WTC11 (cell line): ENCODE results near the gene FHIT. TPM values are rescaled to one million over a fixed set of nuclear protein-coding genes. Genes with fewer than 3 reads are reported as not detected.

Experiments used
- ATAC-seq: fragments of 200-7000 bp; cut with Tn5 transposase; 2 replicates; pipeline ENCODE4 v1.10.0; 2021; ENCODE audit warnings: mild to moderate bottlenecking, moderate library complexity
- CTCF ChIA-PET: fragments of 300-600 bp; sonication (Branson Sonifier 250); formaldehyde crosslinking; loops from one replicate; lab custom pipeline; 2021; ENCODE audit warnings: antibody characterized with exemption; lab: Charles Lee
- POLR2A ChIA-PET: fragments of 350-600 bp; sonication (Branson Sonifier 250); formaldehyde crosslinking; loops from one replicate; lab custom pipeline; 2021; ENCODE audit warnings: antibody characterized with exemption; lab: Charles Lee
- DNase-seq: peaks from one replicate; pipeline ENCODE4 v3.0.0; 2021; ENCODE audit warnings: low spot score
- H3K27ac Mint-ChIP-seq: 2 replicates; pipeline ENCODE4 v1.8.0; 2021; ENCODE audit warnings: mixed read lengths
- H3K27me3 Mint-ChIP-seq: 2 replicates; pipeline ENCODE4 v1.8.0; 2021; ENCODE audit warnings: low read depth, mild to moderate bottlenecking, moderate library complexity, mixed read lengths
- H3K36me3 Mint-ChIP-seq: 2 replicates; pipeline ENCODE4 v1.8.0; 2021; ENCODE audit warnings: mixed read lengths
- H3K4me1 Mint-ChIP-seq: 2 replicates; pipeline ENCODE4 v1.8.0; 2022; ENCODE audit warnings: mixed read lengths
- H3K4me3 Mint-ChIP-seq: 2 replicates; pipeline ENCODE4 v1.8.0; 2021; ENCODE audit warnings: mild to moderate bottlenecking, moderate library complexity, mixed read lengths
- H3K9me3 Mint-ChIP-seq: 2 replicates; pipeline ENCODE4 v1.8.0; 2021; ENCODE audit warnings: mixed read lengths
- ATF2 ChIP-seq: sonication (generic); formaldehyde crosslinking; IDR thresholded peaks from 2 replicates; pipeline ENCODE4 v1.8.1; 2022; ENCODE audit warnings: low read depth, missing genetic modification reagents, borderline replicate concordance
- CREB1 ChIP-seq: sonication (generic); formaldehyde crosslinking; IDR thresholded peaks from 2 replicates; pipeline ENCODE4 v1.8.0; 2023; ENCODE audit warnings: mild to moderate bottlenecking, missing genetic modification reagents
- CREM ChIP-seq: sonication (generic); formaldehyde crosslinking; IDR thresholded peaks from 2 replicates; pipeline ENCODE4 v1.8.1; 2022; ENCODE audit warnings: mild to moderate bottlenecking, missing genetic modification reagents, moderate library complexity
- ELF4 ChIP-seq: sonication (generic); formaldehyde crosslinking; IDR thresholded peaks from 2 replicates; pipeline ENCODE4 v1.8.1; 2022; ENCODE audit warnings: low read depth, mild to moderate bottlenecking, moderate library complexity, missing genetic modification reagents
- ETV6 ChIP-seq: sonication (generic); formaldehyde crosslinking; IDR thresholded peaks from 2 replicates; pipeline ENCODE4 v1.8.1; 2022; ENCODE audit warnings: mild to moderate bottlenecking, missing genetic modification reagents
- GTF2I ChIP-seq: fragments of 250-450 bp; sonication (Bioruptor Pico); conservative IDR thresholded peaks from 2 replicates; pipeline ENCODE4 v1.4.0; 2021; ENCODE audit warnings: mild to moderate bottlenecking
- MAX ChIP-seq: sonication (generic); formaldehyde crosslinking; IDR thresholded peaks from 2 replicates; pipeline ENCODE4 v1.8.0; 2022; ENCODE audit warnings: mild to moderate bottlenecking, missing genetic modification reagents
- MYBL2 ChIP-seq: sonication (generic); formaldehyde crosslinking; IDR thresholded peaks from 2 replicates; pipeline ENCODE4 v1.8.1; 2023; ENCODE audit warnings: mild to moderate bottlenecking, moderate library complexity, missing genetic modification reagents
- NFE2L1 ChIP-seq: sonication (generic); formaldehyde crosslinking; IDR thresholded peaks from 2 replicates; pipeline ENCODE4 v1.8.1; 2023; ENCODE audit warnings: missing genetic modification reagents
- OVOL2 ChIP-seq: fragments of 250-450 bp; sonication (Bioruptor Pico); IDR thresholded peaks from 2 replicates; pipeline ENCODE4 v1.9.0; 2021; ENCODE audit warnings: mild to moderate bottlenecking, borderline replicate concordance
- TEAD4 ChIP-seq: sonication (generic); formaldehyde crosslinking; IDR thresholded peaks from 2 replicates; pipeline ENCODE4 v1.8.0; 2022; ENCODE audit warnings: mild to moderate bottlenecking, missing genetic modification reagents
- ZNF416 ChIP-seq: fragments of 250-450 bp; sonication (Bioruptor Pico); IDR thresholded peaks from 2 replicates; pipeline ENCODE4 v1.9.0; 2021; ENCODE audit warnings: mild to moderate bottlenecking, inconsistent platforms
- ZNF512 ChIP-seq: sonication (generic); formaldehyde crosslinking; IDR thresholded peaks from 2 replicates; pipeline ENCODE4 v1.8.1; 2022; ENCODE audit warnings: missing genetic modification reagents, borderline replicate concordance
- ZNF671 ChIP-seq: fragments of 250-450 bp; sonication (Bioruptor Pico); IDR thresholded peaks from 2 replicates; pipeline ENCODE4 v1.8.0; 2021; ENCODE audit warnings: mild to moderate bottlenecking
- total RNA-seq: library from RNA; stranded (reverse); gene quantifications from 3 replicates; pipeline ENCODE4 v1.2.3, GENCODE V29; 2021
- TF ChIP-seq, protein P1 (sequence below): sonication (generic); formaldehyde crosslinking; IDR thresholded peaks from 2 replicates; pipeline ENCODE4 v1.8.1; 2023; ENCODE audit warnings: mild to moderate bottlenecking, missing genetic modification reagents, moderate library complexity
- TF ChIP-seq, protein P2 (sequence below): sonication (generic); formaldehyde crosslinking; IDR thresholded peaks from 2 replicates; pipeline ENCODE4 v1.8.0; 2022; ENCODE audit warnings: mild to moderate bottlenecking, missing genetic modification reagents
- TF ChIP-seq, protein P3 (sequence below): fragments of 250-450 bp; sonication (Bioruptor Pico); IDR thresholded peaks from 2 replicates; pipeline ENCODE4 v1.9.0; 2021; ENCODE audit warnings: mild to moderate bottlenecking
- TF ChIP-seq, protein P4 (sequence below): sonication (generic); formaldehyde crosslinking; IDR thresholded peaks from 2 replicates; pipeline ENCODE4 v1.8.1; 2023; ENCODE audit warnings: mild to moderate bottlenecking, missing genetic modification reagents, borderline replicate concordance
- TF ChIP-seq, protein P5 (sequence below): fragments of 250-450 bp; sonication (Bioruptor Pico); IDR thresholded peaks from 2 replicates; pipeline ENCODE4 v1.9.0; 2021; ENCODE audit warnings: mild to moderate bottlenecking

Gene FHIT
- total RNA-seq, 1 experiment from 2014 or later, result 2.6 TPM

GRCh38 chr3:59994732-59995304 is 1256.4 kb downstream of the FHIT start:
- Mint-ChIP-seq H3K4me1 (peaks cover 33% of the 10 kb centered on the region), H3K27me3 (no peaks in the 10 kb centered on the region), H3K27ac (no peak overlapping the region), H3K9me3 (0 out of 2 replicates have a peak, but pooled peaks cover 3% of the 10 kb centered on the region), H3K36me3 (no peaks in the 10 kb centered on the region)
- ATAC-seq (no peak), DNase-seq (no peak)
- POLR2A ChIA-PET, result no interaction called here
- TF ChIP-seq, protein P1, sequence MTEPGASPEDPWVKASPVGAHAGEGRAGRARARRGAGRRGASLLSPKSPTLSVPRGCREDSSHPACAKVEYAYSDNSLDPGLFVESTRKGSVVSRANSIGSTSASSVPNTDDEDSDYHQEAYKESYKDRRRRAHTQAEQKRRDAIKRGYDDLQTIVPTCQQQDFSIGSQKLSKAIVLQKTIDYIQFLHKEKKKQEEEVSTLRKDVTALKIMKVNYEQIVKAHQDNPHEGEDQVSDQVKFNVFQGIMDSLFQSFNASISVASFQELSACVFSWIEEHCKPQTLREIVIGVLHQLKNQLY (CRISPR knock-in tag), result no peak
- TF ChIP-seq NFE2L1 (CRISPR knock-in tag), result no peak
- no peak for TF ChIP-seq CREM (CRISPR knock-in tag)
- TF ChIP-seq, protein P2, sequence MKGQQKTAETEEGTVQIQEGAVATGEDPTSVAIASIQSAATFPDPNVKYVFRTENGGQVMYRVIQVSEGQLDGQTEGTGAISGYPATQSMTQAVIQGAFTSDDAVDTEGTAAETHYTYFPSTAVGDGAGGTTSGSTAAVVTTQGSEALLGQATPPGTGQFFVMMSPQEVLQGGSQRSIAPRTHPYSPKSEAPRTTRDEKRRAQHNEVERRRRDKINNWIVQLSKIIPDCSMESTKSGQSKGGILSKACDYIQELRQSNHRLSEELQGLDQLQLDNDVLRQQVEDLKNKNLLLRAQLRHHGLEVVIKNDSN (CRISPR knock-in tag), result no peak
- no peak for TF ChIP-seq ZNF416 (CRISPR knock-in tag)
- TF ChIP-seq, all 79 proteins: peak for 0
- no peak overlapping the region for H3K4me3 Mint-ChIP-seq
- CTCF ChIA-PET, result no interaction called here

DNA sequence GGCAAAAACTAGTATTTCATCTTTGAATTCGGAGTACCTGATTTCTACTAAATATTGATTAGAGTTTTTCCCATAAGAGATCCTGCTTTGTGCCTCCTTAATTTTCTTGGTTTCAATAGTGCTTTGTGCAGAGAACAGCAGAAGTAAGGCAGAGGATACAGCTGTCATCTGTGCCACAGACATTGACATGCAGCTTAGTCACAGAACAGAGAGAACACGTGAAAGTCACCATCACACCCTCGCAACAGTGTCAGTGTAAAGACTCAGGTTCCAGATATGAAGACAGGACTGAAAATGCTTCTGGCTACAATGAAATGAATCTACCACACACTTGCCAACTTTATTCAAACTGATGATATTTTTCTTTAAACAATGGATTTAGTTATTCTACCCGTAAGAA is 1258.7 kb downstream of the FHIT start:
- Mint-ChIP-seq H3K36me3 (no peaks in the 10 kb centered on the region), H3K4me3 (no peak overlapping the region), H3K27ac (no peak overlapping the region), H3K4me1 (peaks cover 23% of the 10 kb centered on the region), H3K9me3 (0 out of 2 replicates have a peak, but pooled peaks cover 3% of the 10 kb centered on the region), H3K27me3 (no peaks in the 10 kb centered on the region)
- POLR2A ChIA-PET, result no interaction called here
- CTCF ChIA-PET, result no interaction called here
- DNase-seq, result no peak
- TF ChIP-seq, protein P3, sequence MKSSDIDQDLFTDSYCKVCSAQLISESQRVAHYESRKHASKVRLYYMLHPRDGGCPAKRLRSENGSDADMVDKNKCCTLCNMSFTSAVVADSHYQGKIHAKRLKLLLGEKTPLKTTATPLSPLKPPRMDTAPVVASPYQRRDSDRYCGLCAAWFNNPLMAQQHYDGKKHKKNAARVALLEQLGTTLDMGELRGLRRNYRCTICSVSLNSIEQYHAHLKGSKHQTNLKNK (CRISPR knock-in tag), result no peak
- no peak for ATAC-seq

DNA sequence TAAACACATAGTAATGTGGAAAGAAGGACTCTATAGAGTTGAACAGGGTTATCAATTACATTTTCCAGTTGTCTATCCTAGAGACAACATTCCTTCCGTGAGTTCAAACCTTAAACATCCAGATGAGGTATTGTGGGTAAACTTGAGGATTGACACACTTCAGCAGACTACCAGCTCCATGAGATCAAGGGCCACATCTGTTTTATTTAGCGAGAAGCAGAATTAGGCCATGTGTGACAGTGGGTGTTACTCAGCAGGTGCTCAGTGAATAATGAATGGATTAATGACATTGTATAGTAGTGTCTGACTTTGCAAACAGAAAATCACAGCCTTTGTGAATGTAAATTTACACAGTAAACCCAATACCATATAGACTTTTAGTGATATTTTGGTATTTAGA is 1260.3 kb downstream of the FHIT start:
- H3K4me3 Mint-ChIP-seq, result no peak overlapping the region
- DNase-seq (no peak), ATAC-seq (no peak)
- H3K27ac Mint-ChIP-seq, result no peak overlapping the region
- H3K36me3 Mint-ChIP-seq, result no peaks in the 10 kb centered on the region
- 0 out of 2 replicates have a peak, but pooled peaks cover 3% of the 10 kb centered on the region for H3K9me3 Mint-ChIP-seq
- no peaks in the 10 kb centered on the region for H3K27me3 Mint-ChIP-seq
- POLR2A ChIA-PET, result no interaction called here
- CTCF ChIA-PET, result no interaction called here
- TF ChIP-seq ZNF671 (CRISPR knock-in tag) (no peak), ATF2 (CRISPR knock-in tag) (no peak), TEAD4 (CRISPR knock-in tag) (no peak), ELF4 (CRISPR knock-in tag) (no peak), GTF2I (CRISPR knock-in tag) (no peak), ZNF512 (no peak), MAX (CRISPR knock-in tag) (no peak), CREB1 (CRISPR knock-in tag) (no peak), ETV6 (CRISPR knock-in tag) (no peak), OVOL2 (no peak), NFE2L1 (CRISPR knock-in tag) (no peak), MYBL2 (no peak)
- TF ChIP-seq, protein P4, sequence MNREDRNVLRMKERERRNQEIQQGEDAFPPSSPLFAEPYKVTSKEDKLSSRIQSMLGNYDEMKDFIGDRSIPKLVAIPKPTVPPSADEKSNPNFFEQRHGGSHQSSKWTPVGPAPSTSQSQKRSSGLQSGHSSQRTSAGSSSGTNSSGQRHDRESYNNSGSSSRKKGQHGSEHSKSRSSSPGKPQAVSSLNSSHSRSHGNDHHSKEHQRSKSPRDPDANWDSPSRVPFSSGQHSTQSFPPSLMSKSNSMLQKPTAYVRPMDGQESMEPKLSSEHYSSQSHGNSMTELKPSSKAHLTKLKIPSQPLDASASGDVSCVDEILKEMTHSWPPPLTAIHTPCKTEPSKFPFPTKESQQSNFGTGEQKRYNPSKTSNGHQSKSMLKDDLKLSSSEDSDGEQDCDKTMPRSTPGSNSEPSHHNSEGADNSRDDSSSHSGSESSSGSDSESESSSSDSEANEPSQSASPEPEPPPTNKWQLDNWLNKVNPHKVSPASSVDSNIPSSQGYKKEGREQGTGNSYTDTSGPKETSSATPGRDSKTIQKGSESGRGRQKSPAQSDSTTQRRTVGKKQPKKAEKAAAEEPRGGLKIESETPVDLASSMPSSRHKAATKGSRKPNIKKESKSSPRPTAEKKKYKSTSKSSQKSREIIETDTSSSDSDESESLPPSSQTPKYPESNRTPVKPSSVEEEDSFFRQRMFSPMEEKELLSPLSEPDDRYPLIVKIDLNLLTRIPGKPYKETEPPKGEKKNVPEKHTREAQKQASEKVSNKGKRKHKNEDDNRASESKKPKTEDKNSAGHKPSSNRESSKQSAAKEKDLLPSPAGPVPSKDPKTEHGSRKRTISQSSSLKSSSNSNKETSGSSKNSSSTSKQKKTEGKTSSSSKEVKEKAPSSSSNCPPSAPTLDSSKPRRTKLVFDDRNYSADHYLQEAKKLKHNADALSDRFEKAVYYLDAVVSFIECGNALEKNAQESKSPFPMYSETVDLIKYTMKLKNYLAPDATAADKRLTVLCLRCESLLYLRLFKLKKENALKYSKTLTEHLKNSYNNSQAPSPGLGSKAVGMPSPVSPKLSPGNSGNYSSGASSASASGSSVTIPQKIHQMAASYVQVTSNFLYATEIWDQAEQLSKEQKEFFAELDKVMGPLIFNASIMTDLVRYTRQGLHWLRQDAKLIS, result no peak
- TF ChIP-seq, protein P5, sequence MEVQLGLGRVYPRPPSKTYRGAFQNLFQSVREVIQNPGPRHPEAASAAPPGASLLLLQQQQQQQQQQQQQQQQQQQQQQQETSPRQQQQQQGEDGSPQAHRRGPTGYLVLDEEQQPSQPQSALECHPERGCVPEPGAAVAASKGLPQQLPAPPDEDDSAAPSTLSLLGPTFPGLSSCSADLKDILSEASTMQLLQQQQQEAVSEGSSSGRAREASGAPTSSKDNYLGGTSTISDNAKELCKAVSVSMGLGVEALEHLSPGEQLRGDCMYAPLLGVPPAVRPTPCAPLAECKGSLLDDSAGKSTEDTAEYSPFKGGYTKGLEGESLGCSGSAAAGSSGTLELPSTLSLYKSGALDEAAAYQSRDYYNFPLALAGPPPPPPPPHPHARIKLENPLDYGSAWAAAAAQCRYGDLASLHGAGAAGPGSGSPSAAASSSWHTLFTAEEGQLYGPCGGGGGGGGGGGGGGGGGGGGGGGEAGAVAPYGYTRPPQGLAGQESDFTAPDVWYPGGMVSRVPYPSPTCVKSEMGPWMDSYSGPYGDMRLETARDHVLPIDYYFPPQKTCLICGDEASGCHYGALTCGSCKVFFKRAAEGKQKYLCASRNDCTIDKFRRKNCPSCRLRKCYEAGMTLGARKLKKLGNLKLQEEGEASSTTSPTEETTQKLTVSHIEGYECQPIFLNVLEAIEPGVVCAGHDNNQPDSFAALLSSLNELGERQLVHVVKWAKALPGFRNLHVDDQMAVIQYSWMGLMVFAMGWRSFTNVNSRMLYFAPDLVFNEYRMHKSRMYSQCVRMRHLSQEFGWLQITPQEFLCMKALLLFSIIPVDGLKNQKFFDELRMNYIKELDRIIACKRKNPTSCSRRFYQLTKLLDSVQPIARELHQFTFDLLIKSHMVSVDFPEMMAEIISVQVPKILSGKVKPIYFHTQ (CRISPR knock-in tag), result no peak
- H3K4me1 Mint-ChIP-seq, result peaks cover 14% of the 10 kb centered on the region
